ENCODE data around the gene SELENOF.

SELENOF gene

DNA sequence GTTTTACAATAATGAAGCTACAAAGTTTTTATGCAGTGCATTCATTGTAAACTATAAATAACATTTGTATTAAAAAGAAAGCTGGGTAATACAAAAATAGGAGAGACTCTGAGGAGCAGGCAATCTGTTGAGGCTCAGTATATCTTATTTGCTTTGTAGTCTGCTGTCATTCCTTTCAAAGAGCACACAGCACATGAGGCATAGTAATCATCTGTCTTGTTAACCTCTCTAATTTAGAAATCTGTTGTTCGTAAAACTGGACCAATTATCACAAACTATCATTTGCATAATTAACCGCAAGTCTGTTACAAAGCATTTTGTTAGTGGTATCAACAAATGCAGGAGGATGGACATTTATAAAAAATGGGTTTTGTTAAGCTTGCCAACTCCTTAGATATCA, 51.0 kb downstream of the SELENOF start:
- DNase-seq (ENCODE audit: low read depth), result no peak
- H3K4me3 ChIP-seq (ENCODE audit: low read depth, low read length), result no peak overlapping the region
- TF ChIP-seq, protein P1, sequence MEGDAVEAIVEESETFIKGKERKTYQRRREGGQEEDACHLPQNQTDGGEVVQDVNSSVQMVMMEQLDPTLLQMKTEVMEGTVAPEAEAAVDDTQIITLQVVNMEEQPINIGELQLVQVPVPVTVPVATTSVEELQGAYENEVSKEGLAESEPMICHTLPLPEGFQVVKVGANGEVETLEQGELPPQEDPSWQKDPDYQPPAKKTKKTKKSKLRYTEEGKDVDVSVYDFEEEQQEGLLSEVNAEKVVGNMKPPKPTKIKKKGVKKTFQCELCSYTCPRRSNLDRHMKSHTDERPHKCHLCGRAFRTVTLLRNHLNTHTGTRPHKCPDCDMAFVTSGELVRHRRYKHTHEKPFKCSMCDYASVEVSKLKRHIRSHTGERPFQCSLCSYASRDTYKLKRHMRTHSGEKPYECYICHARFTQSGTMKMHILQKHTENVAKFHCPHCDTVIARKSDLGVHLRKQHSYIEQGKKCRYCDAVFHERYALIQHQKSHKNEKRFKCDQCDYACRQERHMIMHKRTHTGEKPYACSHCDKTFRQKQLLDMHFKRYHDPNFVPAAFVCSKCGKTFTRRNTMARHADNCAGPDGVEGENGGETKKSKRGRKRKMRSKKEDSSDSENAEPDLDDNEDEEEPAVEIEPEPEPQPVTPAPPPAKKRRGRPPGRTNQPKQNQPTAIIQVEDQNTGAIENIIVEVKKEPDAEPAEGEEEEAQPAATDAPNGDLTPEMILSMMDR (IDR thresholded peaks at IDR 0.05; ENCODE audit: insufficient read depth, low read depth, low read length, missing control alignments), result no peak

DNA sequence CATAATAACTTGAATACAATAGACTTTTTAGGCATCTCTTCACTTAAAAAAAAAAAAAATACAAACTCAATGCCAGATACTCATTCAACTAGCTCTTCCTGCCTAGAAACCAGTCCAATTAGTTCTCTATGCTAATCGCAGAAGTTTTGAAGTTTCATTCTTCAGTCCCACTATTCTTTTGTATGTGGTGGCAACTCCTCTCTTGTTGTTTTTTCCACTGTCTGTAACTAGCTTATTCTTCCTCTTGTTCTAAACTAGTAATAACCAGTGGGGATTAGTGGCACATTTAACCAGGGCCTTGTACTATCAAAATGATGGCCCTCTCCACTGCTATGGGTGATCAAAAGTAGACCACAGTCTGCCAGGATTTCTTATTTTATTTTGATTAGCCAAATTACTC, 52.5 kb downstream of the SELENOF start:
- H3K4me3 ChIP-seq (ENCODE audit: low read depth, low read length), result no peak overlapping the region
- no peak for DNase-seq (ENCODE audit: low read depth)
- TF ChIP-seq, protein P1 (IDR thresholded peaks at IDR 0.05; ENCODE audit: insufficient read depth, low read depth, low read length, missing control alignments), result no peak

DNA sequence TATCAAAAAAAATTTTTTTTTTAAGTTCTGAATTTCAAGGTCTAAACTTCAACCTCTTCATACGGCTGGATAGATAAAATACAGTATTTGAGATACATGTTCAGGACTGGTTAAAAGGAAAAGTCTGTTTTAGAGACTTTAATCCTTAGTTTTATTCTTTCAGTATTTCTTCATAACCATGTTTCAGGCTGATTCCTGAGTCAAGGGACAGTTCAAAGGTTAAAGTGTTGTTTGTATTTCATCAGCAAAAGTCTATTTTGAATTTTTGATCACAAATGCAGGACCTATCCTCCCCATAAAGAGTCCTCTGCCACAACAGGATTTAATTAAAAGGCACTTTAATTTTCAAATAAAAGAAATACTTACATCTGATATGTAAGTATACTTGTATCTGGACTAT, 53.5 kb downstream of the SELENOF start:
- TF ChIP-seq, protein P1 (IDR thresholded peaks at IDR 0.05; ENCODE audit: insufficient read depth, low read depth, low read length, missing control alignments), result no peak
- H3K4me3 ChIP-seq (ENCODE audit: low read depth, low read length), result no peak overlapping the region
- DNase-seq (ENCODE audit: low read depth), result no peak

DNA sequence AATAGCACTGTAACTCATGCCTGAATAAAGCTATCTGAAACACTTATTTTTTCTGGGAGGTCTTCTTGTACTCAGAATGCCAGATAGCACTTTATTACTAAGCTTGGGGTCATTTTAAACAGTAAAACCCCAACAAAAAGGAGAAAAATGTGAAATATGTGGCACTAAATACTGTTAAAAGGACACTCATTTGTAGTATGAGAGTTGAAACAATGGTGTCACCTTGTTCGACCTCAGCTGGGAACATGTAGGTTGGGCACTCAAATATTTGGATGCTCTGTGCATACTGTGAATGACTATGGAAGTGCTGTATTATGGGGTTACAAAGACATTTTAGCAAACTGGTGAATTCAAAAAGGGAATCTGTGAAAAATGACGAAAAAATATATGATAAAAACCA, 53.9 kb downstream of the SELENOF start:
- DNase-seq (ENCODE audit: low read depth), result no peak
- H3K4me3 ChIP-seq (ENCODE audit: low read depth, low read length), result no peak overlapping the region
- TF ChIP-seq, protein P1 (IDR thresholded peaks at IDR 0.05; ENCODE audit: insufficient read depth, low read depth, low read length, missing control alignments), result no peak

DNA sequence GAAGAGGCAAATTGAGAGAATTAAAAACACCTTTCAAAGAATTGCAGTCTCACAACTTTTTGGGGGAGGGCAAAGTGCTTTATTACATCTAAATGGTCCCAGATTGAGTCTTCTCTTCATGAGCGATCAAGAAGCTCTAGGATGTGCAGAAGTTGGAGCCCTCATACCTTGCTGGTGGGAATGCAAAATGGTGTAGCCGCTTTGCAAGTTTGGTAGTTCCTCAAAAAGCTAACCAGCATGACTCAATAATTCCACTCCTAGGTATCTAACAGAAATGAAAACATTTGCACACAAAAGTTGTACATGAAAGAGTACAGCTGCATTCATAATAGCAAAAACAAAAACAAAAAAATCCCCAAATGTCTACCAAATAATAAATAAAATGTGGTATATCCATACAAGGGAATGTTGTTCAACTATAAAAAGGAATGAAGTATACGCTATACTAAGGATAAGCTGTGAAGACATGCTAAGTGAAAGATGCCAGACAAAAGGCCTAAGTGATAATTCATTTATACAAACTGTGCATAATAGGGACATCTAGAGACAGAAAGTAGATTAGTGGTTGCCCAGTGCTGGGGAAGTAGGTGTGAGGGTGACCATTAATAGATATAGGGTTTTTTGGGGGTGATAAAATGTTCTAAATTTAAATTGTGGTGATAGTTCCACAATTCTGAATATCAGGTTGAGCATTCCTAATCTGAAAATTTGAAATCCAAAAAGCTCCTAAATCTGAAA, 55.2 kb downstream of the SELENOF start:
- DNase-seq (ENCODE audit: low read depth), result no peak
- TF ChIP-seq, protein P1 (IDR thresholded peaks at IDR 0.05; ENCODE audit: insufficient read depth, low read depth, low read length, missing control alignments), result no peak
- no peak overlapping the region for H3K4me3 ChIP-seq (ENCODE audit: low read depth, low read length)

DNA sequence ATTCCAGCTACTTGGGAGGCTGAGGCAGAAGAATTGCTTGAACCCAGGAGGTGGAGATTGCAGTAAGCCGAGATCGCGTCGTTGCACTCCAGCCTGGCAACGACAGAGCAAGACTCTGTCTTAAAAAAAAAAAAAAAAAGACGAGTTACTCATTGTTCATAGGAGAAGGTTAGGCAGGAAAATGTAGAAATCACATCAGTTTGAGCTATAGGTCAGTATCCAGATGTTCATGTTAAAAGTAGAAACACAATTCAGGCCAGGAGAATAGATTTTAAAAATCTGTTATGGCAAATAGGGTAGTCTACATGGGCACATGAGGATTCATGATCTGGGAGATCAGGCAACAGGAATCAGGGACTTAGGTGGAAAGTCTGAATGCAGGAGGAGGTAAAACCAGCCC, 57.7 kb downstream of the SELENOF start:
- TF ChIP-seq, protein P1 (IDR thresholded peaks at IDR 0.05; ENCODE audit: insufficient read depth, low read depth, low read length, missing control alignments), result no peak
- H3K4me3 ChIP-seq (ENCODE audit: low read depth, low read length), result no peak overlapping the region
- DNase-seq (ENCODE audit: low read depth), result no peak

DNA sequence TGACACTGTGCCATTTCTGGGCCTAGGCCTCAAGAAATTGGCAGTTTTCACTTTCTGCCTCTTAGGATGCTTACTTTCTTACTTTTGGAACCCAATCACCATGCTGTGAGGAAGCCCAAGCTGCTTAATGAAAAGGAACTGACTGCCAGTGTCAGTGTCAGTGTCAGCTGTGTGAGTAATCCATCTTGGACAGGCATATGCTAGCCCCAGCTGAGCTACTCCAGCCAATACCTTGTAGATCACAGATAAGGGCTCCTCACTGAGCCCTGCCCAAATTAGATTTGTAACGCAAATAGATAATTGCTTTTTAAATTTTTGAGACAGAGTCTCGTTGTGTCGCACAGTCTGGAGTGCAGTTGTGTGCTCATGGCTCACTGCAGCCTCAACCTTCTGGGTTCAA, 59.6 kb downstream of the SELENOF start:
- no peak overlapping the region for H3K4me3 ChIP-seq (ENCODE audit: low read depth, low read length)
- no peak for DNase-seq (ENCODE audit: low read depth)
- TF ChIP-seq, protein P1 (IDR thresholded peaks at IDR 0.05; ENCODE audit: insufficient read depth, low read depth, low read length, missing control alignments), result no peak

Measured in GM12865 (cell line).